GM13977 (cell line): Measurements from ENCODE around the gene GNAI3.

ENCODE experiments used
- DNase-seq: peaks from one replicate; pipeline ENCODE4 v3.0.0; 2012; ENCODE audit warnings: low spot score
- in situ Hi-C: fragments of 300-500 bp; cut with MboI; formaldehyde crosslinking; loops from one replicate; pipeline ENCODE4 v1.12.0; 2022; ENCODE audit warnings: low sequenced_read_pairs, low pct_unique_long_range_greater_than_20kb, mixed read lengths, inconsistent platforms; ENCODE audit not compliant: unreplicated experiment
- TF ChIP-seq, protein P1 (sequence below): IDR thresholded peaks from 2 replicates; pipeline ENCODE4 v1.5.1; 2012; ENCODE audit warnings: mild to moderate bottlenecking, control low read depth; ENCODE audit not compliant: insufficient read depth; ENCODE audit errors: extremely low read depth, missing control alignments

GNAI3 gene

DNA sequence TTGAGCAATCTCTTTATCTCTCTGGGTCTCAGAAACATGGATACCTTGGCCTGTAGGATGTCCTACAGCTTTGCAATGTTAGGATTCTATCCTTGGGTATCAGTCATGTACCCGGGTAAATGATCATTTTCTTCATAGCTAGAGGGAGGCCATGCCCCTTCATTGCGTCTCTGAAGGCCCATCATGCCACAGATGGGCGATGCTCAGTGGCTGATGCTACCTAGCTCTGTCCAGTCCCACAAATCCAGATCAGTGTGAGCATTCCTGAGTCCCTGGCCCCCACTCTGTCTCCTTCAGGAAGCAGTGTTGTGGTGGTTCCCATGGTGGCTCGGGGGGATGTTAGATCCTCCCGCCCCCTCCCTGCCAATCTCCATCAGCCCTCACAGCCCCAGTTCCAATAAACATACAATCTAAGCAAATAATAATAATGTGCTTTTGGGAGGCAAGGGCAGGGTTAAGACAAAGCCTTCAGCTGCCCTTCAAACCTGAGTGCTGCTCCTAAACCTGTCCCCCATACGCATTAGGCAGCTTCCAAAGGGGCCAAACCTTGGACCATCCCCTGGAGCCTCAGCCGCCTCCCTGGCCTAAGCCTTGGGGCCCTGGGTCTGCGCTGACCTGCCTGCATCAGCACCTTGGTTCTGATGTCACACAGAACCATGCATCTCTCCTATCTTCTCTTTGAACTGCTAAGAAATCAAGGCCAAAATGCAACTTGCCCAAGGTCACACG is 9.4 kb upstream of the GNAI3 start:
- in situ Hi-C loops = loop anchor here (10.0 to 25.0 kb wide), 2 partner anchors 274 to 448 kb away; partner anchors contain the start of gene AHCYL1
- no peak for DNase-seq
- TF ChIP-seq, protein P1, sequence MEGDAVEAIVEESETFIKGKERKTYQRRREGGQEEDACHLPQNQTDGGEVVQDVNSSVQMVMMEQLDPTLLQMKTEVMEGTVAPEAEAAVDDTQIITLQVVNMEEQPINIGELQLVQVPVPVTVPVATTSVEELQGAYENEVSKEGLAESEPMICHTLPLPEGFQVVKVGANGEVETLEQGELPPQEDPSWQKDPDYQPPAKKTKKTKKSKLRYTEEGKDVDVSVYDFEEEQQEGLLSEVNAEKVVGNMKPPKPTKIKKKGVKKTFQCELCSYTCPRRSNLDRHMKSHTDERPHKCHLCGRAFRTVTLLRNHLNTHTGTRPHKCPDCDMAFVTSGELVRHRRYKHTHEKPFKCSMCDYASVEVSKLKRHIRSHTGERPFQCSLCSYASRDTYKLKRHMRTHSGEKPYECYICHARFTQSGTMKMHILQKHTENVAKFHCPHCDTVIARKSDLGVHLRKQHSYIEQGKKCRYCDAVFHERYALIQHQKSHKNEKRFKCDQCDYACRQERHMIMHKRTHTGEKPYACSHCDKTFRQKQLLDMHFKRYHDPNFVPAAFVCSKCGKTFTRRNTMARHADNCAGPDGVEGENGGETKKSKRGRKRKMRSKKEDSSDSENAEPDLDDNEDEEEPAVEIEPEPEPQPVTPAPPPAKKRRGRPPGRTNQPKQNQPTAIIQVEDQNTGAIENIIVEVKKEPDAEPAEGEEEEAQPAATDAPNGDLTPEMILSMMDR = no peak

DNA sequence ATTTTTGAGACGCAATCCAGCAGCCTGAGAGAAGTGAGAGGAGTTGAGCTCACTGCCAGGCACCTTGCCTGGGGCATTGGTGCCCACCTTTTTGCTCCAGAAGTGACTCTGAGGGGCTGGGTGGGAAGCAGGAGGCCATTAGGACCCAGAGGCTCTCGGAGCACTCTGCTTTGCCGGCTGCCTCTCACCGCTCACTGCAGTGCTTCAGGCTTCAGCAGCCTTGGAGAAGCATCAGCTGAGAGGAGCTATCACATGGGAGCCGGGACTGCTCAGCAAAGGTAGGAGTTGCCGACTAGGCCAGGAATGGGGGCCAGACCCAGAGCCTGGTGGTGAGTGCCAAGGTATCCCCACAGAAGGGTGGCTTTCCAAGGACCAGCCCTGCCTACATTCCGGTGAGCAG is 8.7 kb upstream of the GNAI3 start, which contains the start of gene GPR61:
GPR61 (plus strand) TSS at position 197 of the 400 bp plus-strand sequence. CDS start 3,151 bp downstream, outside the sequence.
- TF ChIP-seq, protein P1 = no peak
- in situ Hi-C loops = loop anchor here (10.0 to 25.0 kb wide), 3 partner anchors 235 to 448 kb away; partner anchors contain the start of gene AHCYL1
- no peak for DNase-seq

DNA sequence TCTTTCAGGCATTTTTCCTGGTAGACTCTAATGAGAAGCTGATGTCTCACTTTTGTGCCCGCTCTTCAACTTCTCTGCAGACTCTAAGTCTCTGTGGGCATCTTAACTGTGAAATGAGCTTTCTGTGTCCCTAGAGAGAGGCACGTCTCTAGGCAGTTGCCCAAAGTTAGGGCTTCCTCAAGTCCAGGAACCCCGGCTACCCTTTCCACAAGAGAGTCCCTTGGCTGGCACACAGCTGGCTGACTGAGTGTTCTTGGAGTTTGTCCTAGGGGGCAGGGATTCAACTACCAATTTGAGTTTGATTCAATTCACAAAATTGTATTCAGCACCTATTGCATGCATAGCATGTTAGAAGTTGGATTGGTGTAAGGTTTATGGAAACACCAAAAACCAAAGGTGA is 7.3 kb upstream of the GNAI3 start:
- in situ Hi-C loops = loop anchor here (10.0 to 25.0 kb wide), 2 partner anchors 234 to 446 kb away; partner anchors contain the start of gene AHCYL1
- TF ChIP-seq, protein P1 = no peak
- peak; percentile 2 for DNase-seq

DNA sequence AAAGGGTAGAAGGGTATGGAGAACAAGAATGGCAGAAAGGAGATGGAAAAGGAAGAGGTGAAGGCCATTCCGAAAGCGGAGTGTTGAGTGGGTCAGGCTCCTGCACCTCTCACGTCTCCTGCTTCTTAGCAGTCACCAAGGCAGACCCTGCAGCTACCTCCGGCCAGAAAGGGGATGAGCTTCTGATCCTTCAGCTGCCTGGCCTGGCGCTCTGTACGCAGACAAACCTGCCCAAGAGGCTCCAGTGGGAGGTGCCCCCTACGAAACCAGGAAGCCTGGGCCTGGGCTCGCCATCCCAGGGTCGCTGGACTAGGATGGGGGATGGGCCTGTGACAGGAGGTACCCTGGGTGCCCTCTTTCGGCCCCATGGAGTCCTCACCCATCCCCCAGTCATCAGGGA is 5.8 kb upstream of the GNAI3 start:
- peak; percentile 4 for DNase-seq
- in situ Hi-C loops = loop anchor here (10.0 to 25.0 kb wide), 2 partner anchors 232 to 445 kb away; partner anchors contain the start of gene AHCYL1
- TF ChIP-seq, protein P1 = no peak

DNA sequence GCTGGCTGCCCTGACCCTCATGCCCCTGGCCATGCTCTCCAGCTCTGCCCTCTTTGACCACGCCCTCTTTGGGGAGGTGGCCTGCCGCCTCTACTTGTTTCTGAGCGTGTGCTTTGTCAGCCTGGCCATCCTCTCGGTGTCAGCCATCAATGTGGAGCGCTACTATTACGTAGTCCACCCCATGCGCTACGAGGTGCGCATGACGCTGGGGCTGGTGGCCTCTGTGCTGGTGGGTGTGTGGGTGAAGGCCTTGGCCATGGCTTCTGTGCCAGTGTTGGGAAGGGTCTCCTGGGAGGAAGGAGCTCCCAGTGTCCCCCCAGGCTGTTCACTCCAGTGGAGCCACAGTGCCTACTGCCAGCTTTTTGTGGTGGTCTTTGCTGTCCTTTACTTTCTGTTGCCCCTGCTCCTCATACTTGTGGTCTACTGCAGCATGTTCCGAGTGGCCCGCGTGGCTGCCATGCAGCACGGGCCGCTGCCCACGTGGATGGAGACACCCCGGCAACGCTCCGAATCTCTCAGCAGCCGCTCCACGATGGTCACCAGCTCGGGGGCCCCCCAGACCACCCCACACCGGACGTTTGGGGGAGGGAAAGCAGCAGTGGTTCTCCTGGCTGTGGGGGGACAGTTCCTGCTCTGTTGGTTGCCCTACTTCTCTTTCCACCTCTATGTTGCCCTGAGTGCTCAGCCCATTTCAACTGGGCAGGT is 5.0 kb upstream of the GNAI3 start:
- TF ChIP-seq, protein P1 = no peak
- peak; percentile 4 for DNase-seq
- in situ Hi-C loops = loop anchor here (10.0 to 25.0 kb wide), 2 partner anchors 231 to 444 kb away; partner anchors contain the start of gene AHCYL1

DNA sequence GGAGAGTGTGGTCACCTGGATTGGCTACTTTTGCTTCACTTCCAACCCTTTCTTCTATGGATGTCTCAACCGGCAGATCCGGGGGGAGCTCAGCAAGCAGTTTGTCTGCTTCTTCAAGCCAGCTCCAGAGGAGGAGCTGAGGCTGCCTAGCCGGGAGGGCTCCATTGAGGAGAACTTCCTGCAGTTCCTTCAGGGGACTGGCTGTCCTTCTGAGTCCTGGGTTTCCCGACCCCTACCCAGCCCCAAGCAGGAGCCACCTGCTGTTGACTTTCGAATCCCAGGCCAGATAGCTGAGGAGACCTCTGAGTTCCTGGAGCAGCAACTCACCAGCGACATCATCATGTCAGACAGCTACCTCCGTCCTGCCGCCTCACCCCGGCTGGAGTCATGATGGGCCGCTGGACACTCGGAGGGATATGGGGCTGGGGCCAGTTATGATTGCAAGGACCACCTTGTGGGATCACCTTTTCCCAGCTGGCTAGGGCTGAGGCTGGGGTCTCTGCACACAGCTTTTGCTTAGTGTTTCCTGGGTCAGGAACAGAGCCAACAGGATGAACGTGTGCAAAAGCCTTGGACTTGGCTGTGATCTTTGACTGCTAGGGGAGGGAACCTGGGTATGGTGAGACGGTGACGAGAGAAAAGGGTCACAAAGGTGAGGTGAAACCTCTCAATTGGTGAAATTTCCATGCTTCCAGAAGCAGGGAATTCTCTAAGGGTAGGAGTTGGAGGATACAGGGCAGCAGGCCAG is 4.3 kb upstream of the GNAI3 start:
- in situ Hi-C loops = loop anchor here (10.0 to 25.0 kb wide), 2 partner anchors 231 to 443 kb away; partner anchors contain the start of gene AHCYL1

More for the DNA sequence above, 4.3 kb upstream of the GNAI3 start:
- peak; percentile 3 for DNase-seq
- TF ChIP-seq, protein P1 = no peak
